Measurements from ENCODE around the gene IFI27. TPM values are rescaled to one million over a fixed set of nuclear protein-coding genes. Genes with fewer than 3 reads are reported as not detected.
"Not testable (repeated sequence)": the region's sequence is repeated elsewhere in the genome, so short reads cannot be mapped to it uniquely, and the experiment has no call there.

IFI27 gene
- total RNA-seq, 2 donors from 2014 or later, result 122 to 282 TPM

DNA sequence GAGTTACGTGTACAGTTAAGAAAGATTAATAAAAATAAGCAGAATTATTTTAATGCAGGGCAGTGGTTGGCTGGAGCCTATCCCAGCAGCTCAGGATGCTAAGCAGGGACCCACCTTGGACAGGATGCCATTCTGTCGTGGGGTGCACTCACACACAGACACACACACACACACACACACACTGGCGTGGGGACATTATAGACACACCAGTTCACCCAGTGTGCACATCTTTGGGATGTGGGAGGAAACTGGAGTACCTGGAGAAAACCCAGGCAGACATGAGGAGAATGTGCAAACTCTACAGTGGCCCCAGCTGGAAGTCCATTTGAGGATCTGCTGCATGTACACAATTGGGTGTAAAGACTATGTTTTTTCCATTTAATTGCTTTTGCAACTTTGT lies 31.7 kb downstream of the IFI27 start:
- intact Hi-C loops (cut with DNase I), result no loop called here
- no peak for DNase-seq (ENCODE audit: low spot score)

DNA sequence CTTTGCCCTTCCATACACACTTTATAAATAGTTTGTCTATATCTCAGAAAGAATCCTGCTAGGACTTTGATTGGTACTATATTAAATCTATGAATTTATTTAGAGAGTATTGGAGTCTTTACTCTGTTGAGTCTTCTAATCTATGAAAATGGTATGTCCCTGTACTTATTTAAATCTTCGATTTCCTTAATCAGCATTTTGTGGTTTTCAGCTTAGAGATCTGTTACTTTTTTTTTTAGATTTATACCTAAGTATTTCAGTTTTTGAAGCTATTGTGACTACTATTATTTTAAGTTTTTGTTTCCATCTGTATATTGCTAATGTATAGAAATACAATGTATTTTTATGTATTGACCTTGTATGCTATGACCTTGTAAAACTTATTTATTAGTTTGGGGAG lies 32.3 kb downstream of the IFI27 start:
- intact Hi-C loops (cut with DNase I), result no loop called here

DNA sequence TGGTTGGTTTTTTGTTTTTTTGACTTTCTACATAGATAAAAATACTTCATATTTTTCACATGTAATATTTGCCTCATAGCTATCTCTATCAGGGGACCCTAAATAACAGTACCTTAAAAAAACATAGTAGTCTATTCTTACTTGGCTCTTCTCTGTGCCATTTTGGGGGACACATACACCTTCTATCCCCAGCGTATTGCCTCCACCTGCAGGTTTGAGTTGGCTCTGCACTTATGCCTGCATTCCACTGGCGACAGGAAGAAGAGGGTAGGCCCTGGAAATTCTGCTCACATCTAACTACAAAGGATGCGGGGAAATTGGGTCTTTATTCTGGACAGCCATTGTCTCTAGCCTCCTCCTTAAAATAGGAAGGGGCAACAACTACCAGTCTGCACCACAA lies 32.7 kb downstream of the IFI27 start:
- DNase-seq (ENCODE audit: low spot score), result no peak

More for the DNA sequence above, 32.3 kb downstream of the IFI27 start:
- DNase-seq (ENCODE audit: low spot score), result no peak

GRCh38 chr14:94143711-94144110 lies 33.2 kb downstream of the IFI27 start:
- intact Hi-C loops (cut with DNase I), result no loop called here
- DNase-seq (ENCODE audit: low spot score), result peak; percentile 43

More for the DNA sequence above, 32.7 kb downstream of the IFI27 start:
- intact Hi-C loops (cut with DNase I), result no loop called here

GRCh38 chr14:94144765-94145164 lies 34.2 kb downstream of the IFI27 start:
- DNase-seq (ENCODE audit: low spot score), result peak; percentile 60
- intact Hi-C loops (cut with DNase I), result no loop called here

DNA sequence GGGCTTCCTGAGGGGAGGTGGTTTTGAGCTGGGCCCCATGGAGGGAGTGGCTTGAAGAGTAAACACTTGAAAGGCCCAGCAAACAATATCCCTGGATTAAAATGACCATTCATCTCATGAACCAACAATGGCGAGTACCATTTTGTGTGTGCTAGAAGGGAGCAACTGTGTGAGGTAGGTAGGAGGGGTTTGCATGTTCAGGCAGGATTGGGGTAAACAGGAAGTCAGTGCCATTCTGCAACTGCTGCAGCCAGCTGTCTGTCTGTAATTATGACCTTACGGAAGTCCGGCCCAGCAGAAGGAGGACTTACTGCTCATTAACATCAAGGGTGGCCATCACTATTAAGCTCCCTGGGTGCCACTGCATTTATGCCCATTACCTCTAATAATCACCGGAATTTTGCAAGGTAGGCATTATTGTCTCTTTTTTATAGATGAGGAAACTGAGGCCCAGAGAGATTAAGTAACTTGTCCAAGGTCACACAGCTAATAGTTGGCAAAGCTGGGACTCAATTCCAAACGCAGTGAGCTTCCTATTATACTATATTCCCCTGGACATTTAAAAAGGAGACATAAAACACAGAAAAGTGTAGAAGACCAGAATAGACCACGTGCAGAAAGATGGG lies 35.5 kb downstream of the IFI27 start:
- intact Hi-C loops (cut with DNase I), result no loop called here
- peak; percentile 28 for DNase-seq (ENCODE audit: low spot score)

DNA sequence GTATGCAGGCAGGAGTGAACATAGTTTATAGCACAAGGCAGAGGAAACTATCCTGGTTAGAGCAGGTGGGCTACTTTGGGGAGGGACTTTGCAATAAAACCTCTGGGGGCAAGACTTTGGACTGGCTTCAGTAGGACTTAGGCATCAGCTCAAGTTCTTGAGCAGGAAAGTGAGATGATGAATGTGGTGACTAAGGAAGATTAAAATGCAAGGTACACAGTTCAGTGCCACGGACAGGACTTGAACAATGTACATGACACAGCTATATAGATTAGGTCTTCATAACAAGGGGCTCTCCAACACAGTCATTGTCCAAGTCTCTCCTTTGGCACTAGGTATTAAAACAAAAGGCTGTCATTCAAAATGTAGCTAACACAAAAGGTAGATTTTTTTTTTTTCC lies 42.1 kb downstream of the IFI27 start:
- intact Hi-C loops (cut with DNase I), result no loop called here
- no peak for DNase-seq (ENCODE audit: low spot score)

DNA sequence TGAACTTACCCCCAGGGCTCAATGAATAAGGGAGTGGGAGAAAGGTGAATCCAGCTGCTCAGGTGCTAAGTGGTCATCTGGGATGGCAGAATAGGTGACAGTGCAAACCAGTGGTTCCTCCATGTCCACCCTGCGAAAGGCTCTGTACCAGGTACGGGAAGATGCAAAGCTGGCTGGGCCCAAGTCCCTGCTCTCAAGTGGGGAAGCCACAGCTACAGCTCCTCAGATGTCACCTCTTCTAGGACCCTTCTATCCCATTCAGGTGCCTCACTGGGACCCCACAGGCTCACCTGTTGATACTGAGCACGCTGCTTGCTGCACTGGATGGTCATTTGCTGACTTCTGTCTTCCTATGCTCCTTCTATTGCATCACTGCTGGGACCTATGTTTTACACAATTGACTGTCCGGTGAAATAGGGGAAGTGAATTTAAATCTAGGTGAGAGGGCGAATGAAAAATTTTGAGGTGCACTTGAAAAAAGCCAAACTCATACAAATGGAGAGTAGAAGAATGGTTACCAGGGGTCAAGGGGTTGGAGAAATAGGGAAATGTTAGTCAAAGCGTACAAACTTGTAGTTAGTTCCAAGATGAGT lies 43.3 kb downstream of the IFI27 start:
- DNase-seq (ENCODE audit: low spot score), result peak; percentile 20
- intact Hi-C loops (cut with DNase I), result no loop called here

DNA sequence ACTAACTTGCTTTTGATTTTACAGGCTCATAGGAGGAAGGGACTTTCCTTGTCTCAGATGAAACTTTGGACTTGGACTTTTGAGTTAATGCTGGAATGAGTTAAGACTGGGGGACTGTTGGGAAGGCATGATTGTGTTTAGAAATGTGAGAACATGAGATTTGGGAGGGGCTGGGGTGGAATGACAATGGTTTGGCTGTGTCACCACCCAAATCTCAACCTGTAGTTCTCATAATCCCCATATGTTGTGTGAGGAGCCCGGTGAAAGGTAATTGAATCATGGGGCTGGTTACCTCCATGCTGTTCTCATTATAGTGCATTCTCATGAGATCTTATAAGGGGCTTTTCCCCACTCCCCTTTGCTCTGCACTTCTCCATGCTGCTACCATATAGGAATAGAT lies 45.6 kb downstream of the IFI27 start:
- DNase-seq (ENCODE audit: low spot score); intact Hi-C loops (cut with DNase I): not testable (repeated sequence)

DNA sequence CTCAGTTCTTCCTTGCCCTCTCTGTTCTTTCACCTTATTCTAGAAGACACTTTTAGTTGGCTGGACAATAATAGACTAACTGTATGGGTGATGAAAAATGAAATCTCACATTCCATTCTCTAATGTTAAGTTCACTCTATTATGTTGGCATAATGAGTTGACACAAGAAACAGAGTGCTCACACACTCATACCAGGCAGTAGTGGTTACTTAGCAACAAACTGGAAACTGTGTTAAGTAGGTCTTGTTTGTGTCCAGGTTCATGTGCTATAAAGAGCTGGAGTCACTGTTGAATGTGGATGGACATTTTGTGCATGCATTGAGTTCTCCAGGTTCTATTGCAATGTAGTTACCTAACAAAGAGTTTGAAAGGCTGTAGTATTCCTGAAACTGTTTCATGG lies 46.7 kb downstream of the IFI27 start:
- DNase-seq (ENCODE audit: low spot score), result no peak
- intact Hi-C loops (cut with DNase I), result no loop called here

DNA sequence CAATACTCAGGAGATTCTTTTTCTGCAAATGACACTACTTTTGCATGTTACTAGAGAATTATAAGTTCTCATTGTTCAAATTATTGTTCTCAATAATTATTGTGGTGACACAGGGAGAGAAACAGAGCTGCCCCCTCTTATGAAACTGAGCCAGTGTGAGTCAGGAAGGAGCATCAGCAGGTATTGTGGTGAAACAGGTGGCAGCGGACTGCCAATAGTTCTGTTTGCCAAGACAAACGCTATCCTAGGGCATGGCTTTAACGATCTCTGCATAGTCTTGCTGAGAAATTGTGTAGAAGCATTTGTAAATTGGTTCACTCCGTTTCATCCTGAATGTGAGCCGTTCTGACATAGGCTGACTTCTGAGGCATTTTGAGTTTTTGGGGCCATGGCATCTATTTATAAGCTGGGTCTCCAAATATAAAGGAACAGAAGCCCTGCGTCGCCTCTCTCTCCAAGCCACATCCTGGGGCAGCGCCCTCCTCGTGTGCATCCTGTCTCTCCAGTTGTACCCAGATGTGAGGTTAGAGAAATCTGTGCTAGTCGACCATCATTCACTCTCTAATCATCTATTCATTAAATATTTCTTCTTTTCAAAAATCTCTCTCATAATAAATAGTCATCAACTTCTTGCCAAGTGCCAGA lies 47.8 kb downstream of the IFI27 start:
- intact Hi-C loops (cut with DNase I), result no loop called here
- DNase-seq (ENCODE audit: low spot score), result no peak

- intact Hi-C loops (cut with DNase I), result no loop called here
- DNase-seq (ENCODE audit: low spot score), result no peak
These were observed 50.5 kb downstream of the IFI27 start for GRCh38 chr14:94161058-94161457.

DNA sequence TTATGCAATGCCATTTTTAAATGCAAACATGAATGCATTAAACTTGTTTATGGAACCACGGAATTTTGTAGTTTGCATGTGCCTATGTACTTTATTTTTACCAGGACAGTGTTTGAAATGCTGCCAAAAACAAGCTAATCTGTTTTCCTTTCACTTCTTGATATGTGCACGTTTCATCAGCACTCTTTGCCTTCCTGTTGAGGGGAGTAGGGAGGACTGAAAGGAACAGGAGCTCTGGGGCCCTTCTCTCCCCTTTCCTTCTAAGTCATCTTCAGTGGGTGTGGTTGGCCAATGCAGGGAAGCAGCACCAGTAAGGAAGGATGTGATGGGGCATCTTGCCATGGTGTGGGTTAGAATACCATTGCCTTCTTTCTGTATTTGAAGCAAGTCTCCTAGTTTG lies 51.4 kb downstream of the IFI27 start:
- DNase-seq (ENCODE audit: low spot score), result no peak
- intact Hi-C loops (cut with DNase I), result no loop called here

DNA sequence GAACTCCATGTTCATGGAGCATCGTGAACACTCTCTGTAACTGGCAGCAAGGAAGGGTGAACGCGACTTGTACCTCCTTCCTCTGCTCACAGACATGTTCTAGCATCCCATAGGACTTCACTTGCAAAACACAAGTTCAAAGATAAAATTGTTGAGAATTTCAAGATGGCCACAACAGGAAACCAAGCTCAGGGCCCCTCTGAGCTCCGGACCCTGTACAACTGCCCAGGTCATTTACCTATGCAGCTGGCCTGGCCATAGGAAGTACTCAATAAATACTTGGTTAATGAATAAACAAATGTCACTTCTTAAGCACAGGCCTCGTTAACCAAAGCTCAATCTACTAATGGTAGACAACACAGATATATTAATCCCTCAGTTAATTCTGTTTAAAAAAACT lies 51.9 kb downstream of the IFI27 start:
- no peak for DNase-seq (ENCODE audit: low spot score)
- intact Hi-C loops (cut with DNase I), result no loop called here

DNA sequence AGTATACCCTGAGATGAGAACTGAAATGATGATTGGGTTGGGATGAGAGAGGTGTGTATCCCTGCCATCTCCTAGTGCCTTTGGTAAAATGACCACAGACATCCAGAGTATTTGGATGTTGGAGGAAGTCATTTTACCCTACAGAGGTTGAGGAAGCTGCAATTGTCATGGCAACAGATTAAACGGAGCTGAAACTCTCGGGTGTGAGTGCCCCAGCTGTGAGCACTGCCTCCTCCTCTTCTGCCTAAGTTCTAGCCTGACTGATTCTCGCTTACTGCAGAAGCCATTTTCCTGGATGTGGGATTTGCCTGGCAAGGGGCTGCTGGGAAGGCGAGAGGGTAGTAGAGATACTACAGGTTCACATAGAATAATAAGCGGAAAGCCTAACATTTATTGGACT lies 53.3 kb downstream of the IFI27 start:
- no peak for DNase-seq (ENCODE audit: low spot score)
- intact Hi-C loops (cut with DNase I), result no loop called here

- no peak for DNase-seq (ENCODE audit: low spot score)
- intact Hi-C loops (cut with DNase I), result no loop called here
These were observed 54.3 kb downstream of the IFI27 start for GRCh38 chr14:94164685-94165431.

GRCh38 chr14:94165744-94166143 lies 55.2 kb downstream of the IFI27 start:
- no peak for DNase-seq (ENCODE audit: low spot score)
- intact Hi-C loops (cut with DNase I), result no loop called here

Measured in posterior vena cava (tissue), 2 donors.